GM06990 (cell line): Measurements from ENCODE around the gene NUP214.

ENCODE experiments used
- DNase-seq: peaks from one replicate; pipeline ENCODE4 v3.0.0-alpha.2; 2011; ENCODE audit not compliant: insufficient read length; ENCODE audit errors: extremely low read depth
- H3K27me3 ChIP-seq: replicated peaks from 2 replicates; pipeline ENCODE4 v1.6.0; 2011; ENCODE audit warnings: low read length; ENCODE audit not compliant: control insufficient read depth, insufficient read depth
- H3K36me3 ChIP-seq: 2 replicates; pipeline ENCODE4 v1.5.1; 2011; ENCODE audit warnings: low read length; ENCODE audit not compliant: control insufficient read depth, insufficient read depth
- H3K4me3 ChIP-seq: replicated peaks from 2 replicates; pipeline ENCODE4 v1.5.1; 2011; ENCODE audit warnings: low read depth, mild to moderate bottlenecking, control low read depth, low read length
- TF ChIP-seq, protein P1 (sequence below): IDR thresholded peaks from 2 replicates; pipeline ENCODE4 v1.5.1; 2011; ENCODE audit warnings: low read length, control low read depth, mild to moderate bottlenecking, inconsistent platforms; ENCODE audit not compliant: insufficient read depth, poor library complexity, severe bottlenecking

The NUP214 gene

DNA sequence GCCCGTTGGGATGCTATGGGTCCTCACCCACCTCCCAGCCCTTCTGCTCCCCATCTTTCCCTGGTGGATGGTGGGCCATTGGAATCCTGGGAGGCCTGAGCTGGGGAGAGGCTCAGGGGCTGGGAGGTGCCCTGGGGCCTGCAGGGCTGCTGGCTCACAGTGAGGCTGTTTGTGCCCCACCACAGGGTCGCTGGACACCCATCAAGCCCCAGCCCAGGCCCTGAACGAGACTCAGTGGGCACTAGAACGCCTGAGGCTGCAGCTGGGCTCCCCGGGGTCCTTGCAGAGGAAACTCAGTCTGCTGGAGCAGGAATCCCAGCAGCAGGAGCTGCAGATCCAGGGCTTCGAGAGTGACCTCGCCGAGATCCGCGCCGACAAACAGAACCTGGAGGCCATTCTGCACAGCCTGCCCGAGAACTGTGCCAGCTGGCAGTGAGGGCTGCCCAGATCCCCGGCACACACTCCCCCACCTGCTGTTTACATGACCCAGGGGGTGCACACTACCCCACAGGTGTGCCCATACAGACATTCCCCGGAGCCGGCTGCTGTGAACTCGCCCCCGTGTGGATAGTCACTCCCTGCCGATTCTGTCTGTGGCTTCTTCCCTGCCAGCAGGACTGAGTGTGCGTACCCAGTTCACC is 33.9 kb upstream of the NUP214 start:
- H3K27me3 ChIP-seq = no peaks in the 10 kb centered on the region; the same call in none of the 2 replicates
- TF ChIP-seq, protein P1, sequence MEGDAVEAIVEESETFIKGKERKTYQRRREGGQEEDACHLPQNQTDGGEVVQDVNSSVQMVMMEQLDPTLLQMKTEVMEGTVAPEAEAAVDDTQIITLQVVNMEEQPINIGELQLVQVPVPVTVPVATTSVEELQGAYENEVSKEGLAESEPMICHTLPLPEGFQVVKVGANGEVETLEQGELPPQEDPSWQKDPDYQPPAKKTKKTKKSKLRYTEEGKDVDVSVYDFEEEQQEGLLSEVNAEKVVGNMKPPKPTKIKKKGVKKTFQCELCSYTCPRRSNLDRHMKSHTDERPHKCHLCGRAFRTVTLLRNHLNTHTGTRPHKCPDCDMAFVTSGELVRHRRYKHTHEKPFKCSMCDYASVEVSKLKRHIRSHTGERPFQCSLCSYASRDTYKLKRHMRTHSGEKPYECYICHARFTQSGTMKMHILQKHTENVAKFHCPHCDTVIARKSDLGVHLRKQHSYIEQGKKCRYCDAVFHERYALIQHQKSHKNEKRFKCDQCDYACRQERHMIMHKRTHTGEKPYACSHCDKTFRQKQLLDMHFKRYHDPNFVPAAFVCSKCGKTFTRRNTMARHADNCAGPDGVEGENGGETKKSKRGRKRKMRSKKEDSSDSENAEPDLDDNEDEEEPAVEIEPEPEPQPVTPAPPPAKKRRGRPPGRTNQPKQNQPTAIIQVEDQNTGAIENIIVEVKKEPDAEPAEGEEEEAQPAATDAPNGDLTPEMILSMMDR = no peak
- H3K4me3 ChIP-seq = no peak overlapping the region
- DNase-seq = no peak
- no peaks in the 10 kb centered on the region for H3K36me3 ChIP-seq

DNA sequence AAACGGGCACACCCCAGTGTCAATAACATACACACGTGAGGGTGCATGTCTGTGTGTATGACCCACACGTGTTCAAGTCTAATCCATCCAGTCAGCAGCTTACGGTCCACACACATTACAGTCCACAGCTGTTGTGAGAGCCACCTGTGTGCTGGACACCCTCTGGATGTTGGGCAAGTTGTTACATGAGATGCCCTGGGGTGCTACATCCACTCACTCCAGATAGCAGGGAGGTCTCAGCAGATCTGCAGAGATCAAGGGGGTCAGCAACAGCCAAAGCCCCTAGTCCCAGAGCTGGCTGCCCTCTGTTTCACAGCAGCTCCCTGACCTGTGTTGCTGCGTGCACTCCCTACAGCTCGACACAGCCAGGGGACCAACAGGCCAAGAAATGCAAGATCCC is 33.4 kb upstream of the NUP214 start:
- Histone ChIP-seq H3K27me3 (no peaks in the 10 kb centered on the region; the same call in none of the 2 replicates), H3K36me3 (no peaks in the 10 kb centered on the region), H3K4me3 (no peak overlapping the region)
- TF ChIP-seq, protein P1 = no peak
- DNase-seq = no peak

DNA sequence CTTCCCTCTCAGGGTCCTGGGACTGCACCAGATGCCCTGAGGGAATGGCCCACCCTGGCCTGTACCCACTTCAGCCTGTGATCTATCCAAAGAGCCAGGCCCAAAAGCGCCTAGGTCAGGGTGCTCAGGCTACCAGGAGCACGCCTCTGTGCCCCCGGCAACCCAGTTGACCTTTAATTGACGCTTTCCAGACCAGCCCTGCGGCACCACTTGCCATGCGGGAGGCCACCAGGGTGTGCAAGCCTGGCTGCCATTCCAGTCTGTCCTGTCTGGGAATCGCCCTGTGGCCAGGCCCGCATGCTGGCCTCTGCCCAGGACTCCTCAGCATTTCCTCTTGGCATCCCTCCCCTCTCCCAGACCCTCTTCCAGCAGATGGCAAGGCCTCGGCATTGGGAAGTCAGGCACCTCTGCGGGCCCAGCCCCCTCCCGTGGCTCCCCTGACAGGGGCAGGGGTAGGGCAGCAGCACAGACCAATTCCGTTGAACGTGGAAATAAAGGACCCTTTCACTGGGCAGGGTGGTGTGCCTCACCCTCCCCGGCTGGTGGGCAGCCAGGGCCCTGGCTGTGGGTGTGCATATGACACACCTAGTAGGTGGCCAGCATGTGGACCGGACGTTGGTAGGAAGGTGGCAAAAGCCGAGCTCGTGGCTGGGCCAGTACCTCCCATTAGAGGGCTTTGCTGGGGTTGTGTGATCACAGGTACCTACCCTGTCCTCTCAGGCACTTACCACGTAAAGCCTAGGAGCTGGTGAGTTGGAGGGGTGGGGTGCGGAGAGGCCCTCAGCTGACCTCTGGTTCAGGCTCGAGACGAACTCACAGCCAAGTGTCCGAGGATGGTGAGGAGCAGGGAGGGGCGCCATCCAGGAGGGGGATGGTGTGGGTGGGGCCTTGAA is 32.6 kb upstream of the NUP214 start:
- TF ChIP-seq, protein P1 = no peak
- H3K27me3 ChIP-seq = no peaks in the 10 kb centered on the region; the same call in none of the 2 replicates
- DNase-seq = no peak
- no peaks in the 10 kb centered on the region for H3K36me3 ChIP-seq
- no peak overlapping the region for H3K4me3 ChIP-seq

DNA sequence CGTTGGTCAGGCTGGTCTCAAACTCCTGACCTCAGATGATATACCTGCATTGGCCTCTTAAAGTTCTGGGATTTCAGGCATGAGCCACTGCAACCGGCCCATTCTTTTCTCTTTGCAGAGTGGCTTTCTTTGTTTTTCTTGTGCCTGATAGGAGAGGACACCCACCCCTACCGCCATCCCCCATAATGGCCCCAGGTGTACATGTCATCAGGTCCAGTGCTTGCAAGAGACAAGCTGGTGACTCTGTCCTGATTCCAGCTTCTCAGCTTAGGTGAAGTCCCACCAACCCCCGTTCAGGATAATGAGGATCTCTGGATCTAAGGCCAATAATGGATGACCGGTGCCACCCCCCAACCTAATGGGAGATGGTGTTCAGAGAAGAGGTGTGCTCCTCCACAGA is 31.4 kb upstream of the NUP214 start:
- H3K36me3 ChIP-seq = no peaks in the 10 kb centered on the region
- TF ChIP-seq, protein P1 = no peak
- no peaks in the 10 kb centered on the region; the same call in none of the 2 replicates for H3K27me3 ChIP-seq
- no peak overlapping the region for H3K4me3 ChIP-seq
- no peak for DNase-seq

DNA sequence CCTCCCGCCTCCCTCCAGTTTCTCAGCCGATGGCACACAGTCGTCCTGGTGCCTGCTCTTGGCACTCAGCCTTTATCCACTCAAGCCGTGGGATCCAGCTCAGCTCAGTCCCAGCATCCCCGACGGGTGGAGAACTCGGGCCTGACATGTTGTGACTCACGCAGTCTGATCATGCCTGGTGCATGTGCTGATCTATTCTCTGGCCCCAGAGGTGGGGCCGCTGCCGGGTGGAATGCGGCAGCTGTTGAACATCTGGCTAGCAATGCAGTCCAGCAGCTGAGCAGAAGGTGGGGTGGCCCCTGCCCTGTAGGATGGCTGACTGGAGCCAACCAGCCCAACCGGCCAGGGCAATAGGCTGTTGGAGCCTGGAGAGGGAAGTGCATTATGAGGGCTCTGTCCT is 30.8 kb upstream of the NUP214 start:
- Histone ChIP-seq H3K36me3 (no peaks in the 10 kb centered on the region), H3K4me3 (no peak overlapping the region), H3K27me3 (no peaks in the 10 kb centered on the region; the same call in none of the 2 replicates)
- TF ChIP-seq, protein P1 = no peak
- no peak for DNase-seq
